AG08396 (cell line): ENCODE data around the gene FASTK.

Source experiments
- DNase-seq: peaks from one replicate; pipeline ENCODE4 v3.0.0; 2012; ENCODE audit warnings: low spot score, mixed read lengths

Gene FASTK

DNA sequence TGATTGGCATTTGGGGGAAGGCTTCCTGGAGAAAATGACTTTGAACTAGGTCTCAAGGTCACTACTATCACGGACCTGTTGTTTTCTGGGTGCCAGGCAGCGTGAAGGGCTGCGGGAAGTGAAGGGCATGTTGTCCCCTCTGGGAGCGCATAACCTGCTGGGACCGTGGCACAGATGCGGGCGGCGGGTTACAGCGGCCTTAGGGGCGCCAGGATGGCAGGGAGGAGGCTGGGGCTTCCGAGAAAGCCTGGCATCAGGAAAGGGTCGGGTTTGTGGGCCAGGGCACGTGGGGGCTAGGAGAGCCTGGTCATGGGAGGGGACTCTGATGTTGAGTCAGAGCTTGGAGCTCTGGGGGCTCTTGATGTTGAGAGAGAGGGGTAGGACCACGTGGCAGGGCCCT lies 15.1 kb downstream of the FASTK start:
- DNase-seq, result no peak

DNA sequence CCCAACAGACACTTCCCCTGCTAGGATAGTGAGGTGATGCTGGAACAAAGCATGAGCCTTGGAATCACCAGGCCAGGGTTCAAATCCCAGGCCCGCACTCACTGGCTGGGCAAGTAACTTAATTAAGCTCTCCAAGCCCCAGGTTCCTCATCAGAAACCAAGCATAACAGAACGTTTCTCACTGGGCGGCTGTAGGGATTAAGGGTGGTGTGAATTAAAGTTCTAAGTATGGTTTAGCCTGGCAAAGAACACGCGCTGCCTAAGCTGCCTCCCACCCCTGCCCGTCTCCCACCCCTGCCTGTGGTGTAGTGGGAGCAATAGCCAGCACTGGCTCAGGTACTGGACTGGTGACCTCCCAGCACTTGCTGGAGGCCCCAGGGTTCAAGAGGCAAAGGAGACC lies 15.6 kb downstream of the FASTK start:
- DNase-seq, result no peak

- DNase-seq, result no peak
Measured at GRCh38 chr7:151064454-151064853, 16.2 kb downstream of the FASTK start.

GRCh38 chr7:151063212-151063561 lies 17.4 kb downstream of the FASTK start:
- DNase-seq, result peak; percentile 67

- peak; percentile 84 for DNase-seq
Measured at GRCh38 chr7:151062399-151063211, 18.0 kb downstream of the FASTK start.

DNA sequence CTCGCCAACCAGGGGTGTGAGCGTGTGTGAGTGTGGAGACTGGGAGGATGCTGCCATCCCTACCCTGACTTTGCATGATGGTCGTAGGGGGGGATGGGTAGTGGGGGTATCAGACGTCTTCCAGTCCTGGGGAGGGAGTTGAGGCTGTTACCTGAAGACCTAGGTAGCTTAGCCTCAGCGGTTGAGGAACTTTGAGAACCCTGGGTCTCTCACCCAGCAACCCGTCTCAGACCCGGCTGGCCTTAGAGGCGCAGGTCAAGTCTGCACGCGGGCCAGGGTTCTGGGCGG lies 18.6 kb downstream of the FASTK start:
- no peak for DNase-seq

DNA sequence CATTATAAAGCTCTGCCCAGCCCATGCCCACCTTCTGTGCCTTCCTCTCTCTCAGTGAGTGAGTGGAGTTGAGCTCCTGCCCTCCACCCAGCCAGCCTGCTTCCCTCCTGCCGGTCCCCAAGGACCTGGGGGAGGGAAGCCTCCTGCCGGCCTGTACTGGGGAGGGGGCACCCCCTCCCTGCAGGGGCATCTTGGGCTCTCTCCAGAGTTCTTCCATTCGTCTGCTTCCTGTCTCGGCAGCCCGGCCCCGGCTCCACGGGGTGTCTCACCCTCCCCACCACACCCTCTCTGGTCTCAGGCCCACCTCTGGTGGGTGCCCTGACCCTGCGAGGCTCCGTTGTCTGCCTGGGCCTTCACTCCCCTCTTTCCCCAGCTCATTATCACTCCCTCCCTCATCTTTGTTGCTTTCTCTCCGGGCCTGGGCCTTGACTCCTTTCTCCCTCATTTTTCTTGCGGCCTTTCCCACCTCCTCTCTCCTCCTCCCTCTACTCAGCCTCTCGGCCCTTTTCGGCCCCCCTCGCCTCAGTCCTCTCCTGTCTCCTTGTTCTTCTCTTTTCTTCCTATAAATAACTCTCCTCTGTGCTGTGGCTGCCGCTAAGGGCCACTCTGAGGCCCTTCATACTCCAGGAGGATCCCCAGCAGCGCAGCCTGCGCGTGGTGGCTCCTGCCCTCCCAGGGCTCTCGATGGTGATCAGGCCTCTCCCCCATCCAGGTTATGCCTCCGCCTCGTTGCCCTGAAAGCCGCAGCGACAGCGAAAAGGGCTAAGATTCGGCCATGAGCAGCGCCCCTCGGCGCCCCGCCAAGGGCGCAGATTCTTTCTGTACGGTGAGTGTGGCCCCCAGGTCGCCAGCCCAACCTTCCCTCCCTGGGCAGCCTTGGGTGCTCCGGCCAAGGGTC lies 19.1 kb downstream of the FASTK start:
- no peak for DNase-seq

- peak; percentile 51 for DNase-seq
Measured at GRCh38 chr7:151060416-151061212, 20.0 kb downstream of the FASTK start.

DNA sequence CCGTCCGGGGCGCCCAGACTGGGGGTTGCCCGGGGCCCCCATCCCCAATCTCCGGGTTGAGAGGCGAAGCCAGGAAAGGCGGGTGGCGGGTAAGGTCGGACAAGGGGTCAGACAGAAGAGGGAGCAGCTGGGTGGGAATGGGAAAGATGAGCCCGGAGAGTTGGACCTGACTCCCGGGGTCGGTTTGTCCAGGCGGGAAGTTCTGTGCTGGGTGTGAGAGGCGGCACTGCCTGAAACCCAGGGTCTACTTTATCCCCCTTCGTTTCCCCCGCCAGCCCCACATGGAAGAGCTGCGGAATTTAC lies 20.5 kb downstream of the FASTK start:
- DNase-seq, result no peak

DNA sequence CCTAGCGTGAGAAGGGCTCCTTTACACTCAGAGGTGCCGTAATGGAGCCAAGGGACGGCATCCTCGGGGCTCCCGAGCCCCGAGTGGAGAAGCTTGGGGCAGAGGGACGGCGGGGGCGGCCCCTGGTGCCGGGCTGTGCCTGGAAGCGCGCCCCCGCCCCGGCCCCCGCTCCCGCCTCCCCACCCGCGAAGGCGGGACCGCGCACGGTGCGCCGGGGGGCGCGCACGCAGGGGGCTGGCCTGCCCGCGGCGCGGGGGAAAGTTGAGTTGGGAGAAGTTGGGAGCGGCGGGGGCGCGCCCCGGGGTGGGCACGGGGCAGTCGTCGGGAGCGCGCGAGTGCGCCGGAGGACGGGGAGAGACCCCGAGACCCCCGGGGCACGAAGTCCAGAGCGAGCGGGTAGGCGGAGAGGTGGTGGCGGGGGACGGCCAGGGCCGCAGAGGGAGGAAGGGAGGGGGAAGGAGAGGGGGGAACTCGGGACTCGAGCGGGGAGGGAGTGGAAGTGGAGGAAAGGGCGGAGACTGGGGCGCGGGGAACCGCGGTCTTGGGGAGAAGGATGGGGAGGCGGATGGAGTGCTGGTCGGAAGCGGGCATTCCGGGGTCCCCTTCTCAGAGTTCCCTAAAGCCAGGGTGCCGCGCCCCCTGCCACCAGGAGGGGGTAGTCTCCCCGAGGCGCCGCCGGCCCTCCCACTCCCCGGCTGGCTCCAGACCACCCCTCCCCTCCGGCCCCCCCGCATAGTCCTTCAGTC lies 21.1 kb downstream of the FASTK start, which contains the start of gene SLC4A2:
Gene SLC4A2, plus strand, starts transcription at position 223 of the 746 bp plus-strand sequence. CDS start 2,399 bp downstream, outside the sequence.
- DNase-seq, result peak; percentile 94

- DNase-seq, result no peak
Measured at GRCh38 chr7:151058781-151059366, 21.7 kb downstream of the FASTK start.

- peak; percentile 99 for DNase-seq
Measured at GRCh38 chr7:151057989-151058780, 22.4 kb downstream of the FASTK start.

DNA sequence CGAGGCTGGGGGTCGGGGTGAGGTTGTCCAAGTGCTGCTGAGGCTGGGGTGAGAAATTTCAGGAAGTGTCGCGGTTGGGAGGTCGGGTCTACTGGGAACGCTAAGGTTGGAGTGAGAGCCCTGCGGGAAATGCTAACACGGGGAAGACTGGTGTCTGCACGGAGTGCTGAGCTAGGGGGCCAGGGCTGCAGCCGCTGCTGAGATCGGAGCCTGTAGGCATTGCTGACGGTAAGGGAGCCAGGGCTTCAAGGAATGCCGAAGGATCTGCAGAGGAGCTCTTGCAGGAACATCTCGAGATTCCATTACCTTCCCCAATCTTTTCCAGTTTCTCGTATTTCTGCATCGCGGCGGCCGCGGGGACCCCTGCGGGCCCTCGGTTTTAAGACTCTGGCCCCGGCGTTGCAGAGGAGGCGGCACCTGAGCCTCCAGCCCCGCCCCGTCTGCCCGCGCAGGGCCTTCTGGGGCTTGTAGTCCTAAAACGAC lies 23.1 kb downstream of the FASTK start, which contains the start of gene CDK5:
Gene CDK5, minus strand, starts transcription at position 392 of the 483 bp plus-strand sequence. Its CDS starts 49 bp downstream, at position 343.
- peak; percentile 62 for DNase-seq

- no peak for DNase-seq
Measured at GRCh38 chr7:151056666-151057505, 23.7 kb downstream of the FASTK start.

DNA sequence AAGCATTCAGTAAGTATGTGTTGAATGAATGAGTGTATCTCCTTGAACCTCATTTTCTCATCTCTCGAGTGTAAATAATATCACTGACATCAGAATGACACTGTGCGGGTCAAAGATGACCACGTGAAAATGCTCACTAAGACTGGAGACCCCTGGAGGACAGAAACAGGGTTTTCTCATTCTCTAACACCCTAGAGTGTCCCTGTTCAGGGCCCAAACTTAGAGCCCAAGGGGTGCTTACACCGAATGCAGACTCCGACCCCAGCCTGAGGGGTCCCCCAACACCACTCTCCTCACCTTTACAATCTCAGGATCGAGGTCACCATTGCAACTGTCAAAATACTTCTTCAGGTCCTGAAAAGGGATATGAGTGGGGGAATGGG lies 24.3 kb downstream of the FASTK start:
- no peak for DNase-seq

GRCh38 chr7:151053751-151054150 lies 26.9 kb downstream of the FASTK start:
- no peak for DNase-seq

GRCh38 chr7:151053096-151053495 lies 27.5 kb downstream of the FASTK start:
- DNase-seq, result no peak

GRCh38 chr7:151051108-151051507 lies 29.5 kb downstream of the FASTK start:
- peak; percentile 86 for DNase-seq

- DNase-seq, result no peak
Measured at GRCh38 chr7:151048911-151049463, 31.6 kb downstream of the FASTK start.
